HG03139 (cell line): Measurements from ENCODE around the gene SELPLG.
"Not testable (repeated sequence)": the region's sequence is repeated elsewhere in the genome, so short reads cannot be mapped to it uniquely, and the experiment has no call there.

Experiments
- ATAC-seq: cut with Tn5 transposase; IDR thresholded peaks from one replicate; pipeline ENCODE4 v1.9.1; 2021; ENCODE audit not compliant: unreplicated experiment

The SELPLG gene

GRCh38 chr12:108575199-108575912 is 58.3 kb downstream of the SELPLG start:
- no peak for ATAC-seq

DNA sequence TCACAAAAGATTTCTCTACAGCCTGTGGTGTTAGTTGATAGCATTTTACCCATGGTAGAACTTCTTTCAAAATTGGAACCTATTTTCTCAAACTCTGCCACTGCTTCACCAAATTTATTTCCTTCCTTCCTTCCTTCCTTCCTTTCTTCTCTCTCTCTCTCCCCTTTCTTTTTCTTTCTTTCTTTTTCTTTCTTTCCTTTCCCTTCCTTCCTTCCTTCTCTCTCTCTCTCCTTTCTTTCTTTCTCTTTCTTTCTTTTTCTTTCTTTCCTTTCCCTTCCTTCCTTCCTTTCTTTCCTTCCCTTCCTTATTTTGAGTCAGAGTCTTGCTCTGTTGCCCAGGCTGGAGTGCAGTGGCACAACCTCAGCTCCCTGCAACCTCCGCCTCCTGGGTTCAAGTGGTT is 59.4 kb downstream of the SELPLG start:
- not testable (repeated sequence) for ATAC-seq

DNA sequence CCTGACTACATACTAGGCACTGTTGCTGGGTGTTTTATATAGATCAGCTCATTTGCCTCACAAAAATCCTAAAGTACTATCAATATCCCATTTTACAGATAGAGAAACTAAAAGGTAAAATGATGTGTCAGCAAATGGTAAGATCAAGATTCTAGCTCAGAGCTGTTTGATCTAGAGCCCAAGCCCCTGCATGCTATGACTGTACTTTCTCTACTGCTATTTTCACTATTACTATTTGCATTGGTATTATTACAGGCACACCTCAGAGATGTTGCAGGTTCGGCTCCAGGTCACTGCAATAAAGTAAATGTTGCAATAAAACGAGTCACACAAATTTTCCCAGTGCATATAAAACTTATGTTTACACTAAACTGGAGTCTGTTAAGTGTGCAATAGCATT is 60.4 kb downstream of the SELPLG start:
- ATAC-seq, result no peak

DNA sequence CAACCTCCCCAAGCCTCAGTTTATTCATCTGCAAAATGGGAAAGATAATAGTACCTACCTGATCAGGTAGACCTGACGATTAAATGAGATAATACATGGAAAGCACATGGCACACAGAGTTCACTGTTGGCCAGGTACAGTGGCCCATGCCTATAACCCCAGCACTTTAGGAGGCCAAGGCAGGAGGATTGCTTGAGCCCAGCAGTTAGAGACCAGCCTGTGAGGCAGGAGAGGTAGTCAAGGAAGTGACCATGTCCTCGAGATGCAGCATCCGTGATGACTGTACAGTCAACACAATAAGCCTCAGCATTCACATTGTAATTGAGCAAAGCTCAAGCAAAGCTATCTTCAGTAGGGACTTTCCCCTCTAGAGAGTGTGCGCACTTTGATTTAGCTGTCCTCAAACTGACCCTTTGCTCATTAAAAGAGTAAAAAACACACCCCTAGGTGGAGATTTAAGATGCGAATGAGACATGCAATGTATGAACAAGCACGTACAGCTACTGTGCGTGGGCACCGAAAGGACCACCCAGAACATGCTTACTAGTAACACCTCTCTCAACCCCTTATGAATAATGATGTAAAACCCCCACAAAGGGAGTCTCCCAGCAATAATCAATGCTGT is 61.4 kb downstream of the SELPLG start:
- ATAC-seq, result no peak
